GF-D8 (cell line): ENCODE results near the gene ANKLE1.
"Not testable (repeated sequence)": the region's sequence is repeated elsewhere in the genome, so short reads cannot be mapped to it uniquely, and the experiment has no call there.

Source experiments
- DNase-seq: peaks from one replicate; lab custom pipeline; 2025; lab: John Stamatoyannopoulos, UW

The ANKLE1 gene

GRCh38 chr19:17248011-17248776, 33.5 kb upstream of the ANKLE1 start:
- no peak for DNase-seq

GRCh38 chr19:17249887-17250548, 31.7 kb upstream of the ANKLE1 start:
- no peak for DNase-seq

GRCh38 chr19:17254636-17255035, 27.1 kb upstream of the ANKLE1 start:
- no peak for DNase-seq

GRCh38 chr19:17255150-17255621, 26.5 kb upstream of the ANKLE1 start:
- DNase-seq, result no peak

- no peak for DNase-seq
Measured at GRCh38 chr19:17256130-17256529, 25.6 kb upstream of the ANKLE1 start.

GRCh38 chr19:17259118-17259780, 22.5 kb upstream of the ANKLE1 start:
- no peak for DNase-seq

GRCh38 chr19:17259934-17260333, 21.8 kb upstream of the ANKLE1 start:
- no peak for DNase-seq

- DNase-seq, result peak; percentile 63
Measured at GRCh38 chr19:17260842-17261325, 20.8 kb upstream of the ANKLE1 start.

- DNase-seq, result no peak
Measured at GRCh38 chr19:17262557-17262956, 19.1 kb upstream of the ANKLE1 start.

- DNase-seq, result no peak
Measured at GRCh38 chr19:17263712-17264640, 17.7 kb upstream of the ANKLE1 start.

- no peak for DNase-seq
Measured at GRCh38 chr19:17264641-17264979, 17.1 kb upstream of the ANKLE1 start, which contains the start of gene USHBP1. TSS of gene USHBP1 (minus strand) at chr19:17264745. CDS start at chr19:17264299, 446 bp downstream.

- DNase-seq, result no peak
Measured at GRCh38 chr19:17266026-17266425, 15.7 kb upstream of the ANKLE1 start.

- no peak for DNase-seq
Measured at GRCh38 chr19:17266589-17266974, 15.1 kb upstream of the ANKLE1 start.

GRCh38 chr19:17266975-17267788, 14.5 kb upstream of the ANKLE1 start, which contains the start of gene BABAM1:
TSS of gene BABAM1 (plus strand) at chr19:17267443. CDS start at chr19:17268807, 1,364 bp downstream.
- peak; percentile 99 for DNase-seq

GRCh38 chr19:17268754-17269153, 12.9 kb upstream of the ANKLE1 start:
- no peak for DNase-seq

- not testable (repeated sequence) for DNase-seq
Measured at GRCh38 chr19:17274892-17275291, 6.8 kb upstream of the ANKLE1 start.

GRCh38 chr19:17275441-17276175, 6.1 kb upstream of the ANKLE1 start:
- DNase-seq, result no peak

- no peak for DNase-seq
Measured at GRCh38 chr19:17279436-17279835, 2.3 kb upstream of the ANKLE1 start.

GRCh38 chr19:17282488-17283125, 906 bp downstream of the ANKLE1 start:
- peak; percentile 49 for DNase-seq
